Cardiac fibroblast (primary cell): ENCODE measurements around the gene TMEM38A.
A peak's percentile ranks its signal among the peaks of the same experiment; 100 is the strongest.
"Not testable (repeated sequence)": the region's sequence is repeated elsewhere in the genome, so short reads cannot be mapped to it uniquely, and the experiment has no call there.

ENCODE experiments used
- DNase-seq, 2 donors: peaks; one replicate each; pipeline versions ENCODE4 v3.0.0 to v3.0.0-alpha.2; 2010; ENCODE audit warnings: low read depth in 2 of 2
- H3K4me3 ChIP-seq, 2 donors: replicated peaks in 1 of 2; 1 replicate in 1 of 2; 2 replicates in 1 of 2; pipeline ENCODE4 v1.5.1; 2011; ENCODE audit warnings: low read depth in 2 of 2, low read length in 2 of 2, mild to moderate bottlenecking in 2 of 2, moderate library complexity in 1 of 2
- CTCF ChIP-seq: IDR thresholded peaks from one replicate; pipeline ENCODE4 v1.5.1; 2011; ENCODE audit warnings: low read depth, mild to moderate bottlenecking, low read length, inconsistent platforms

Gene TMEM38A

GRCh38 chr19:16673231-16673630 is 12.3 kb downstream of the TMEM38A start:
- DNase-seq = no peak
- no peak overlapping the region for H3K4me3 ChIP-seq
- no peak for TF ChIP-seq CTCF

GRCh38 chr19:16673839-16674238 is 12.9 kb downstream of the TMEM38A start:
- H3K4me3 ChIP-seq, DNase-seq: not testable (repeated sequence)

- TF ChIP-seq CTCF = no peak
- H3K4me3 ChIP-seq = no peak overlapping the region
- DNase-seq = no peak
These were observed 15.3 kb downstream of the TMEM38A start for GRCh38 chr19:16676101-16676798.

GRCh38 chr19:16677055-16677454 is 16.1 kb downstream of the TMEM38A start:
- DNase-seq = no peak
- no peak for TF ChIP-seq CTCF
- H3K4me3 ChIP-seq = no peak overlapping the region

- no peak overlapping the region for H3K4me3 ChIP-seq
- no peak for TF ChIP-seq CTCF
- DNase-seq = peak in 1 of 2 donors; percentile 7
These were observed 17.6 kb downstream of the TMEM38A start for GRCh38 chr19:16678498-16678897.

- no peak overlapping the region for H3K4me3 ChIP-seq
- no peak for DNase-seq
- TF ChIP-seq CTCF = no peak
These were observed 18.9 kb downstream of the TMEM38A start for GRCh38 chr19:16679811-16680210.

GRCh38 chr19:16682539-16682938 is 21.6 kb downstream of the TMEM38A start:
- no peak overlapping the region for H3K4me3 ChIP-seq
- no peak for TF ChIP-seq CTCF
- no peak for DNase-seq
